A204.1 (cell line): ENCODE results near the gene TEP1.
A peak's percentile ranks its signal among the peaks of the same experiment; 100 is the strongest.
"Not testable (repeated sequence)": the region's sequence is repeated elsewhere in the genome, so short reads cannot be mapped to it uniquely, and the experiment has no call there.

ENCODE experiments used
- FAIRE-seq: peaks from 2 replicates; lab custom pipeline; 2012; peaks lifted over from hg19 to GRCh38; lab: Jason Lieb, UNC

Gene TEP1

GRCh38 chr14:20341032-20341431 is 72.3 kb downstream of the TEP1 start:
- not testable (repeated sequence) for FAIRE-seq

GRCh38 chr14:20334017-20334416 is 79.3 kb downstream of the TEP1 start:
- FAIRE-seq: no peak

- FAIRE-seq: no peak
These were observed 79.8 kb downstream of the TEP1 start for GRCh38 chr14:20333494-20333841.

GRCh38 chr14:20332788-20333493 is 80.4 kb downstream of the TEP1 start, which contains the start of gene CCNB1IP1:
CCNB1IP1 (minus strand) TSS chr14:20333279; CDS start chr14:20316523, 16,756 bp downstream.
- peak; percentile 98 for FAIRE-seq

GRCh38 chr14:20332431-20332787 is 80.9 kb downstream of the TEP1 start:
- FAIRE-seq: no peak

- no peak for FAIRE-seq
These were observed 82.2 kb downstream of the TEP1 start for GRCh38 chr14:20331053-20331613.

- no peak for FAIRE-seq
These were observed 83.9 kb downstream of the TEP1 start for GRCh38 chr14:20329355-20329754.

- no peak for FAIRE-seq
These were observed 84.6 kb downstream of the TEP1 start for GRCh38 chr14:20328705-20329104.

GRCh38 chr14:20327005-20327869 is 86.1 kb downstream of the TEP1 start:
- FAIRE-seq: peak; percentile 99

- FAIRE-seq: no peak
These were observed 95.6 kb downstream of the TEP1 start for GRCh38 chr14:20317720-20318119.
